ENCODE data around the gene SPSB3.

- TF ChIP-seq, protein P1, sequence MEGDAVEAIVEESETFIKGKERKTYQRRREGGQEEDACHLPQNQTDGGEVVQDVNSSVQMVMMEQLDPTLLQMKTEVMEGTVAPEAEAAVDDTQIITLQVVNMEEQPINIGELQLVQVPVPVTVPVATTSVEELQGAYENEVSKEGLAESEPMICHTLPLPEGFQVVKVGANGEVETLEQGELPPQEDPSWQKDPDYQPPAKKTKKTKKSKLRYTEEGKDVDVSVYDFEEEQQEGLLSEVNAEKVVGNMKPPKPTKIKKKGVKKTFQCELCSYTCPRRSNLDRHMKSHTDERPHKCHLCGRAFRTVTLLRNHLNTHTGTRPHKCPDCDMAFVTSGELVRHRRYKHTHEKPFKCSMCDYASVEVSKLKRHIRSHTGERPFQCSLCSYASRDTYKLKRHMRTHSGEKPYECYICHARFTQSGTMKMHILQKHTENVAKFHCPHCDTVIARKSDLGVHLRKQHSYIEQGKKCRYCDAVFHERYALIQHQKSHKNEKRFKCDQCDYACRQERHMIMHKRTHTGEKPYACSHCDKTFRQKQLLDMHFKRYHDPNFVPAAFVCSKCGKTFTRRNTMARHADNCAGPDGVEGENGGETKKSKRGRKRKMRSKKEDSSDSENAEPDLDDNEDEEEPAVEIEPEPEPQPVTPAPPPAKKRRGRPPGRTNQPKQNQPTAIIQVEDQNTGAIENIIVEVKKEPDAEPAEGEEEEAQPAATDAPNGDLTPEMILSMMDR (IDR thresholded peaks at IDR 0.05 in 8 of 11, conservative IDR thresholded peaks at IDR 0.05 in 3 of 11) = no peak
- TF ChIP-seq POLR2AphosphoS5 (IDR thresholded peaks at IDR 0.05) (no peak), POLR2A (IDR thresholded peaks at IDR 0.05) (no peak)
Measured at GRCh38 chr16:1830213-1830612, 47.8 kb upstream of the SPSB3 start.
